Lower leg skin (tissue), 3 donors: ENCODE measurements around the gene MCTP1.

Source experiments
- CTCF ChIP-seq, 3 donors: fragments of 450-650 bp; IDR thresholded peaks; one replicate each; pipeline ENCODE4 v1.5.1; 2016; ENCODE audit warnings: antibody characterized with exemption in 3 of 3, mild to moderate bottlenecking in 3 of 3, moderate library complexity in 2 of 3
- POLR2A ChIP-seq, 2 donors: fragments of 450-650 bp; IDR thresholded peaks; one replicate each; pipeline ENCODE4 v1.6.1; 2016 to 2017; ENCODE audit warnings: antibody characterized with exemption in 2 of 2, mild to moderate bottlenecking in 1 of 2, moderate library complexity in 1 of 2

- no peak for TF ChIP-seq POLR2A (IDR thresholded peaks at IDR 0.05)
- TF ChIP-seq CTCF (IDR thresholded peaks at IDR 0.05): no peak
Measured at GRCh38 chr5:95172659-95173058, 112.2 kb downstream of the MCTP1 start.
